WTC11 (cell line): ENCODE results near the gene ITPRIP.

Source experiments
- CREB1 ChIP-seq: sonication (generic); formaldehyde crosslinking; IDR thresholded peaks from 2 replicates; pipeline ENCODE4 v1.8.0; 2023; ENCODE audit warnings: mild to moderate bottlenecking, missing genetic modification reagents
- CTCF ChIP-seq: fragments of 200-600 bp; IDR thresholded peaks from 2 replicates; pipeline ENCODE4 v1.8.0; 2022; ENCODE audit warnings: antibody characterized with exemption
- E2F5 ChIP-seq: sonication (generic); formaldehyde crosslinking; IDR thresholded peaks from 2 replicates; pipeline ENCODE4 v1.8.1; 2022; ENCODE audit warnings: mild to moderate bottlenecking, moderate library complexity, missing genetic modification reagents
- MLX ChIP-seq: sonication (generic); formaldehyde crosslinking; IDR thresholded peaks from 2 replicates; pipeline ENCODE4 v1.8.1; 2023; ENCODE audit warnings: mild to moderate bottlenecking, missing genetic modification reagents, moderate library complexity
- NFE2L1 ChIP-seq: sonication (generic); formaldehyde crosslinking; IDR thresholded peaks from 2 replicates; pipeline ENCODE4 v1.8.1; 2023; ENCODE audit warnings: missing genetic modification reagents
- SMAD4 ChIP-seq: sonication (generic); formaldehyde crosslinking; IDR thresholded peaks from 2 replicates; pipeline ENCODE4 v1.8.0; 2022; ENCODE audit warnings: mild to moderate bottlenecking, missing genetic modification reagents
- SP1 ChIP-seq: sonication (generic); formaldehyde crosslinking; conservative IDR thresholded peaks from 2 replicates; pipeline ENCODE4 v1.8.1; 2022; ENCODE audit warnings: missing genetic modification reagents
- USF2 ChIP-seq: sonication (generic); formaldehyde crosslinking; IDR thresholded peaks from 2 replicates; pipeline ENCODE4 v1.8.1; 2023; ENCODE audit warnings: mild to moderate bottlenecking, missing genetic modification reagents, moderate library complexity
- ZNF121 ChIP-seq: sonication (generic); formaldehyde crosslinking; IDR thresholded peaks from 2 replicates; pipeline ENCODE4 v1.8.0; 2023; ENCODE audit warnings: missing genetic modification reagents
- ZNF138 ChIP-seq: sonication (generic); formaldehyde crosslinking; conservative IDR thresholded peaks from 2 replicates; pipeline ENCODE4 v1.8.1; 2022; ENCODE audit warnings: mild to moderate bottlenecking, moderate library complexity, missing genetic modification reagents
- ZNF317 ChIP-seq: sonication (generic); formaldehyde crosslinking; IDR thresholded peaks from 2 replicates; pipeline ENCODE4 v1.8.1; 2023; ENCODE audit warnings: low read depth, mild to moderate bottlenecking, moderate library complexity, missing genetic modification reagents, borderline replicate concordance
- TF ChIP-seq, protein P1 (sequence below): fragments of 250-450 bp; sonication (Bioruptor Pico); IDR thresholded peaks from 2 replicates; pipeline ENCODE4 v1.9.0; 2021; ENCODE audit warnings: moderate library complexity, mild to moderate bottlenecking, inconsistent platforms, borderline replicate concordance

- no peak for TF ChIP-seq ZNF138 (CRISPR knock-in tag)
- TF ChIP-seq CTCF, result no peak
- TF ChIP-seq NFE2L1 (CRISPR knock-in tag), result no peak
- TF ChIP-seq E2F5 (CRISPR knock-in tag), result no peak
- no peak for TF ChIP-seq SMAD4 (CRISPR knock-in tag)
- no peak for TF ChIP-seq ZNF317 (CRISPR knock-in tag)
- TF ChIP-seq CREB1, result no peak
- TF ChIP-seq, protein P1, sequence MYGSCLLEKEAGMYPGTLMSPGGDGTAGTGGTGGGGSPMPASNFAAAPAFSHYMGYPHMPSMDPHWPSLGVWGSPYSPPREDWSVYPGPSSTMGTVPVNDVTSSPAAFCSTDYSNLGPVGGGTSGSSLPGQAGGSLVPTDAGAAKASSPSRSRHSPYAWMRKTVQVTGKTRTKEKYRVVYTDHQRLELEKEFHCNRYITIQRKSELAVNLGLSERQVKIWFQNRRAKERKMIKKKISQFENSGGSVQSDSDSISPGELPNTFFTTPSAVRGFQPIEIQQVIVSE (CRISPR knock-in tag), result no peak
- no peak for TF ChIP-seq MLX (CRISPR knock-in tag)
- no peak for TF ChIP-seq SP1 (CRISPR knock-in tag)
- TF ChIP-seq ZNF121 (CRISPR knock-in tag), result no peak
- no peak for TF ChIP-seq USF2 (CRISPR knock-in tag)
Observed at GRCh38 chr10:104325436-104326435, 12.5 kb downstream of the ITPRIP start.
